SU-DHL-6 (cell line): ENCODE results near the gene OR6J1.

Experiments
- EZH2phosphoT487 ChIP-seq: fragments of 200-600 bp; sonication (generic), shearing (Covaris generic); conservative IDR thresholded peaks from 2 replicates; pipeline ENCODE4 v1.6.1; 2018; ENCODE audit warnings: mild to moderate bottlenecking, antibody characterized with exemption, low read length, moderate library complexity, mixed read lengths
- TF ChIP-seq, protein P1 (sequence below): fragments of 200-600 bp; sonication (generic); IDR thresholded peaks from one replicate; pipeline ENCODE4 v1.5.1; 2017; ENCODE audit warnings: antibody characterized with exemption, mild to moderate bottlenecking, low read length, moderate library complexity; ENCODE audit not compliant: insufficient read depth, poor library complexity, severe bottlenecking

- TF ChIP-seq, protein P1, sequence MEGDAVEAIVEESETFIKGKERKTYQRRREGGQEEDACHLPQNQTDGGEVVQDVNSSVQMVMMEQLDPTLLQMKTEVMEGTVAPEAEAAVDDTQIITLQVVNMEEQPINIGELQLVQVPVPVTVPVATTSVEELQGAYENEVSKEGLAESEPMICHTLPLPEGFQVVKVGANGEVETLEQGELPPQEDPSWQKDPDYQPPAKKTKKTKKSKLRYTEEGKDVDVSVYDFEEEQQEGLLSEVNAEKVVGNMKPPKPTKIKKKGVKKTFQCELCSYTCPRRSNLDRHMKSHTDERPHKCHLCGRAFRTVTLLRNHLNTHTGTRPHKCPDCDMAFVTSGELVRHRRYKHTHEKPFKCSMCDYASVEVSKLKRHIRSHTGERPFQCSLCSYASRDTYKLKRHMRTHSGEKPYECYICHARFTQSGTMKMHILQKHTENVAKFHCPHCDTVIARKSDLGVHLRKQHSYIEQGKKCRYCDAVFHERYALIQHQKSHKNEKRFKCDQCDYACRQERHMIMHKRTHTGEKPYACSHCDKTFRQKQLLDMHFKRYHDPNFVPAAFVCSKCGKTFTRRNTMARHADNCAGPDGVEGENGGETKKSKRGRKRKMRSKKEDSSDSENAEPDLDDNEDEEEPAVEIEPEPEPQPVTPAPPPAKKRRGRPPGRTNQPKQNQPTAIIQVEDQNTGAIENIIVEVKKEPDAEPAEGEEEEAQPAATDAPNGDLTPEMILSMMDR, result no peak
- no peak for TF ChIP-seq EZH2phosphoT487
Observed at GRCh38 chr14:22601996-22602395, 42.2 kb downstream of the OR6J1 start.
